AG10803 (cell line): ENCODE results near the gene CCL17.
A peak's percentile ranks its signal among the peaks of the same experiment; 100 is the strongest.

Experiments used
- DNase-seq: peaks from one replicate; pipeline ENCODE4 v3.0.0; 2010; ENCODE audit warnings: low read depth
- H3K4me3 ChIP-seq: 2 replicates; pipeline ENCODE4 v1.5.1; 2011; ENCODE audit warnings: mild to moderate bottlenecking, low read length, control low read depth
- TF ChIP-seq, protein P1 (sequence below): conservative IDR thresholded peaks from 2 replicates; pipeline ENCODE4 v1.5.1; 2011; ENCODE audit warnings: mild to moderate bottlenecking, low read length, control low read depth, inconsistent platforms

CCL17 gene

GRCh38 chr16:57412584-57412983 lies 8.0 kb downstream of the CCL17 start:
- TF ChIP-seq, protein P1, sequence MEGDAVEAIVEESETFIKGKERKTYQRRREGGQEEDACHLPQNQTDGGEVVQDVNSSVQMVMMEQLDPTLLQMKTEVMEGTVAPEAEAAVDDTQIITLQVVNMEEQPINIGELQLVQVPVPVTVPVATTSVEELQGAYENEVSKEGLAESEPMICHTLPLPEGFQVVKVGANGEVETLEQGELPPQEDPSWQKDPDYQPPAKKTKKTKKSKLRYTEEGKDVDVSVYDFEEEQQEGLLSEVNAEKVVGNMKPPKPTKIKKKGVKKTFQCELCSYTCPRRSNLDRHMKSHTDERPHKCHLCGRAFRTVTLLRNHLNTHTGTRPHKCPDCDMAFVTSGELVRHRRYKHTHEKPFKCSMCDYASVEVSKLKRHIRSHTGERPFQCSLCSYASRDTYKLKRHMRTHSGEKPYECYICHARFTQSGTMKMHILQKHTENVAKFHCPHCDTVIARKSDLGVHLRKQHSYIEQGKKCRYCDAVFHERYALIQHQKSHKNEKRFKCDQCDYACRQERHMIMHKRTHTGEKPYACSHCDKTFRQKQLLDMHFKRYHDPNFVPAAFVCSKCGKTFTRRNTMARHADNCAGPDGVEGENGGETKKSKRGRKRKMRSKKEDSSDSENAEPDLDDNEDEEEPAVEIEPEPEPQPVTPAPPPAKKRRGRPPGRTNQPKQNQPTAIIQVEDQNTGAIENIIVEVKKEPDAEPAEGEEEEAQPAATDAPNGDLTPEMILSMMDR, result no peak
- no peak overlapping the region for H3K4me3 ChIP-seq
- DNase-seq, result no peak

DNA sequence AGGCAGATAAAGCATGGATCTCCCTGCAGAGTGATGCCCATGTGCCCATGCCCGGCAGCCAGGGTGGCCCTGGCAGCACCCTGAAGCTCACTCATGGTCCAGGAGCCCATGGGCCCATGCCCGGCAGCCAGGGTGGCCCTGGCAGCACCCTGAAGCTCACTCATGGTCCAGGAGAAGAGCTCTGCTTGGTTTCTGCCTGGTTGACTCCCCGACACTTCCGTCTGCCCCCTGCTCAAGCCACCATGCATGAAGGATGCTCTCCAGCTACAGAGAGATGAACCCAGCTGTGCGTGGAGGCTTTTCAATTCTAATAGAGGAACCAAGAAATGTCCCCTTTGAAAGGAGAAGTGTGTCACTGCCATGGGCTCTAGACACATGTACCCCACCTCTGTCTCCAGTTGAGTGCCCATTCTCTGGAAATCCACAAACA lies 8.7 kb downstream of the CCL17 start:
- no peak overlapping the region for H3K4me3 ChIP-seq
- TF ChIP-seq, protein P1, result no peak
- DNase-seq, result no peak

DNA sequence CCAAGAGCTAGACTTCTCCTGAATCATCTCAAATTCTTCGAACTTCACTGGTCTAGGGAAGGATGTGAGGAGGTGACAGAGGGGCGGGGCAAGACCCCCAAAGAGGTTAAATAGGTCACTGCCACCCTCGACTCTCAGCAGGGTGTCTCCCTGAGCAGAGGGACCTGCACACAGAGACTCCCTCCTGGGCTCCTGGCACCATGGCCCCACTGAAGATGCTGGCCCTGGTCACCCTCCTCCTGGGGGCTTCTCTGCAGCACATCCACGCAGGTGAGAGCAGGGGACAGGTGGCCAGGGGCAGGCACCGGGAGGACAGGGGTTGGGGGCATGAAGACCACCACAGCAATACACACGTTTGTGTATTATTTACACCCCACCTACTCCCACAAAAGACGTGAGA lies 9.2 kb downstream of the CCL17 start:
- DNase-seq, result no peak
- TF ChIP-seq, protein P1, result no peak
- H3K4me3 ChIP-seq, result no peak overlapping the region

DNA sequence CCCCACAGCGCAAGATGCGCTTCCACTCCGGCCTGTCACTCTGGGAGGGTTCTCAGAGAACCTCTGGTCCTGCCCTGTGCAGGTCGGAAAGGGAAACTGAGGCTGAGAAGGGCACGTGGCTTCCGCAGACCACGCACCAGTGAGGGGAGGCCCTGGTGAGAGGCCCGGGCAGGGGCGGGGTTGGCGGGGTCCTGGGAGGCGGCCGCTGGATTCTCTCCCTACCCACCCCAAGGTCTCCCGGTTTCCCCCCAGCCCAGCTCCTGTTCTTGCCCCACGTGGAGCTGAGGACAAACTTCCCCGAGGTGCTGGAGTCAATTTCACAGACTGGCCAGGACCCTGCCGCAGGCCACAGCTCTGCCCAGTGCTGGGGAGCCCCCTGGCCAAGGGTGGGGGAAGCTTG lies 11.5 kb downstream of the CCL17 start:
- DNase-seq, result no peak
- TF ChIP-seq, protein P1, result no peak
- H3K4me3 ChIP-seq, result no peak overlapping the region

DNA sequence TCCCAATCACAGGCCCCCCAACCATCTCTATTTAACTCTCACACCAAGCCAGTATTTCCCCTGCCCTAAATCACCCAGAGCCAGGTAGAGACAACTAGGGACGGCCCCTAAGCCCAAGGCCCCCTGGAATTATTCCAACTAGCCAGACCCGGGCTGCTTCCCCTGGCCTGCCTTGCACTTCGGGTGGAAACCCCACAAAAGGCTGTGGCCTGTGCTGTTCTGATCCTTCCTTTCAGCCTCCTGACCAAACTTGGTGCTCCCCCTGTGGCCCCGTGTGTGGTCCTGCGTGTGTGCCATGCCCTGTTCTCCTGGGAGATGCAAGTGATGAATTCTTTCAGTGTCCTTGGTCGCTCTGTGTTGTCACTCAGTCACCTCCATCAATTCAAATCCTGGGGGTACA lies 14.9 kb downstream of the CCL17 start:
- H3K4me3 ChIP-seq, result no peak overlapping the region
- TF ChIP-seq, protein P1, result no peak
- no peak for DNase-seq

GRCh38 chr16:57422026-57422944 lies 17.7 kb downstream of the CCL17 start:
- DNase-seq, result peak; percentile 53
- no peak overlapping the region for H3K4me3 ChIP-seq
- TF ChIP-seq, protein P1, result peak; percentile 85

DNA sequence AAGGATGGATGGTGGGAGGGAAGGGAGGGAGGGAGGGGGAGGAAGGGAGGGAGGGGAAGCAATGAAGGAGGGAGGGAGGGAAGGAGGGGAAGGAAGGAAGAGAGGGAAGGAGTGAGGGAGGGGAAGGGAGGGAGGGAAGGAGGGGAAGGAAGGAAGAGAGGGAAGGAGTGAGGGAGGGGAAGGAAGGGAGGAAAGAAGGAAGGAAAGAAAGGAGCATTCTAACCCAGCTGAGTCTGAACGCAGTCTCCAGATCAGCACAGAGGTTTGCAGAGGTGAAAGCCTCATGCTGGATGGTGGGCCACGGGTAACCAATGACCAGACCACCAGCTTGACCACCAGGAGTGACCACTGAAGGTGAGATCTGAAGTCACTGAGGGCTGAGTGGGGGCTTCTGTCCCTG lies 18.6 kb downstream of the CCL17 start:
- no peak for DNase-seq
- H3K4me3 ChIP-seq, result no peak overlapping the region
- TF ChIP-seq, protein P1, result no peak
